AG09309 (cell line): ENCODE measurements around the gene HIVEP1.

ENCODE experiments used
- DNase-seq: peaks from one replicate; pipeline ENCODE4 v3.0.0-alpha.2; 2010; ENCODE audit warnings: low read depth
- H3K4me3 ChIP-seq: 2 replicates; pipeline ENCODE4 v1.5.1; 2011; ENCODE audit warnings: mild to moderate bottlenecking, low read depth, low read length, moderate library complexity; ENCODE audit not compliant: control insufficient read depth
- CTCF ChIP-seq: IDR thresholded peaks from 2 replicates; pipeline ENCODE4 v1.5.1; 2011; ENCODE audit warnings: mild to moderate bottlenecking, low read depth, low read length, inconsistent platforms; ENCODE audit not compliant: insufficient read depth, control insufficient read depth; ENCODE audit errors: missing control alignments

HIVEP1 gene

GRCh38 chr6:12000174-12000573 lies 11.9 kb upstream of the HIVEP1 start:
- no peak overlapping the region for H3K4me3 ChIP-seq
- DNase-seq: no peak
- no peak for TF ChIP-seq CTCF

GRCh38 chr6:12001004-12001705 lies 11.0 kb upstream of the HIVEP1 start:
- no peak for DNase-seq
- no peak overlapping the region for H3K4me3 ChIP-seq
- no peak for TF ChIP-seq CTCF

GRCh38 chr6:12001706-12002435 lies 10.2 kb upstream of the HIVEP1 start:
- DNase-seq: no peak
- TF ChIP-seq CTCF: no peak
- no peak overlapping the region for H3K4me3 ChIP-seq

GRCh38 chr6:12007473-12007872 lies 4.6 kb upstream of the HIVEP1 start:
- H3K4me3 ChIP-seq: no peak overlapping the region
- DNase-seq: no peak
- no peak for TF ChIP-seq CTCF

DNA sequence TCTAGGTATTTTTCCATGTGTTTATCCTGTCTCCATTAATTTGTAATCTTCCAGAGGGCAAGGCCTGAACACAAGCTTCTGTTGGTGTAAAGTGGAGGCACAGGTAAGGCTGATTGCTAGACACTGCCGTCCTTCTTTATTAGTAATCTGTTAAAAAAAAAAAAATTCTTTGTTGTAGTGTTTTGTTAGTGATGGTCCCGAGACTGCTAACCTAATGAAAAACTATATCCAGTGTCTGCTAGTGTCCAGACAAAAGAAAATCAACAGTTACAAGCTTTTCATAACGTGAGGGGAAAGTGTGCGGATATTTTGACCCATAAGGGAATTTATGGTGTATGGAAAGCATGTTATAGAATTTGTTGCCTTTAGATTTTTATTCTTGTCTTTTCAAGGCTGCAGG lies 4.2 kb upstream of the HIVEP1 start:
- no peak for TF ChIP-seq CTCF
- peak overlapping the region; percentile 69 for H3K4me3 ChIP-seq
- DNase-seq: no peak

- peak overlapping the region; percentile 69 for H3K4me3 ChIP-seq
- no peak for TF ChIP-seq CTCF
- DNase-seq: no peak
These were observed 3.5 kb upstream of the HIVEP1 start for GRCh38 chr6:12008366-12009179.
